Effector CD8-positive, alpha-beta T cell (primary cell): ENCODE data around the gene DENND5B.
"Not testable (repeated sequence)": the region's sequence is repeated elsewhere in the genome, so short reads cannot be mapped to it uniquely, and the experiment has no call there.

Source experiments
- DNase-seq: peaks from one replicate; lab custom pipeline; 2025; lab: John Stamatoyannopoulos, UW

Gene DENND5B

GRCh38 chr12:31506515-31507306 is 84.2 kb downstream of the DENND5B start:
- DNase-seq = no peak

- DNase-seq = no peak
These were observed 86.2 kb downstream of the DENND5B start for GRCh38 chr12:31504625-31505222.

- not testable (repeated sequence) for DNase-seq
These were observed 89.9 kb downstream of the DENND5B start for GRCh38 chr12:31501014-31501413.

- no peak for DNase-seq
These were observed 91.4 kb downstream of the DENND5B start for GRCh38 chr12:31499567-31499966.

GRCh38 chr12:31498424-31498823 is 92.5 kb downstream of the DENND5B start:
- no peak for DNase-seq

- DNase-seq = no peak
These were observed 94.7 kb downstream of the DENND5B start for GRCh38 chr12:31496257-31496656.

- DNase-seq = no peak
These were observed 96.5 kb downstream of the DENND5B start for GRCh38 chr12:31494455-31494854.

GRCh38 chr12:31492599-31493196 is 98.2 kb downstream of the DENND5B start:
- no peak for DNase-seq

- DNase-seq = no peak
These were observed 98.9 kb downstream of the DENND5B start for GRCh38 chr12:31491841-31492598.

- no peak for DNase-seq
These were observed 99.6 kb downstream of the DENND5B start for GRCh38 chr12:31491241-31491794.

GRCh38 chr12:31488737-31489338 is 102.1 kb downstream of the DENND5B start:
- no peak for DNase-seq

- DNase-seq = no peak
These were observed 105.4 kb downstream of the DENND5B start for GRCh38 chr12:31485571-31485970.

GRCh38 chr12:31482816-31483215 is 108.1 kb downstream of the DENND5B start:
- no peak for DNase-seq

- no peak for DNase-seq
These were observed 109.5 kb downstream of the DENND5B start for GRCh38 chr12:31481415-31481814.

GRCh38 chr12:31479516-31480210 is 111.3 kb downstream of the DENND5B start:
- no peak for DNase-seq

- DNase-seq = no peak
These were observed 112.0 kb downstream of the DENND5B start for GRCh38 chr12:31478898-31479297.

GRCh38 chr12:31478425-31478824 is 112.5 kb downstream of the DENND5B start:
- no peak for DNase-seq

- no peak for DNase-seq
These were observed 113.2 kb downstream of the DENND5B start for GRCh38 chr12:31477687-31478086.

GRCh38 chr12:31476437-31476836 is 114.5 kb downstream of the DENND5B start:
- DNase-seq = no peak

GRCh38 chr12:31475610-31476009 is 115.3 kb downstream of the DENND5B start:
- not testable (repeated sequence) for DNase-seq

GRCh38 chr12:31474751-31475150 is 116.2 kb downstream of the DENND5B start:
- DNase-seq = no peak
